K562 (cell line): ENCODE measurements around the gene PPP3CB. TPM values are rescaled to one million over a fixed set of nuclear protein-coding genes. Genes with fewer than 3 reads are reported as not detected.

Experiments
- DLX4 ChIP-seq: fragments of 250-450 bp; sonication (Bioruptor Pico); IDR thresholded peaks from 2 replicates; pipeline ENCODE4 v1.6.1; 2021; ENCODE audit warnings: mild to moderate bottlenecking
- ETV5 ChIP-seq: sonication (generic); formaldehyde crosslinking; IDR thresholded peaks from 2 replicates; pipeline ENCODE4 v1.4.0; 2020; ENCODE audit warnings: low read depth, mild to moderate bottlenecking, missing genetic modification reagents
- HNRNPH1 ChIP-seq: fragments of 200-400 bp; formaldehyde crosslinking; optimal IDR thresholded peaks from 2 replicates; pipeline ENCODE3; 2017; ENCODE audit warnings: low read depth, mild to moderate bottlenecking, low read length, moderate library complexity
- KAT7 ChIP-seq: sonication (generic); formaldehyde crosslinking; IDR thresholded peaks from 2 replicates; pipeline ENCODE4 v1.8.0; 2022; ENCODE audit warnings: missing genetic modification reagents, mild to moderate bottlenecking, borderline replicate concordance
- MLLT1 ChIP-seq, 2 experiments: fragments of 450-650 bp; IDR thresholded peaks; 2 replicates each; pipeline ENCODE4 v1.6.1; 2016
- NR0B1 ChIP-seq: fragments of 450-650 bp; IDR thresholded peaks from one replicate; pipeline ENCODE4 v1.6.1; 2018; ENCODE audit warnings: mild to moderate bottlenecking, moderate library complexity; ENCODE audit not compliant: partially characterized antibody
- PPARD ChIP-seq: fragments of 250-450 bp; sonication (Bioruptor Pico); IDR thresholded peaks from 2 replicates; pipeline ENCODE4 v1.8.0; 2022; ENCODE audit warnings: inconsistent platforms, mild to moderate bottlenecking, moderate library complexity
- PREB ChIP-seq: sonication (generic); formaldehyde crosslinking; IDR thresholded peaks from 2 replicates; pipeline ENCODE4 v1.8.1; 2023; ENCODE audit warnings: mild to moderate bottlenecking, missing genetic modification reagents
- RAD51 ChIP-seq: fragments of 450-650 bp; IDR thresholded peaks from 2 replicates; pipeline ENCODE4 v1.7.1; 2016; ENCODE audit warnings: low read depth, mild to moderate bottlenecking, borderline replicate concordance
- SETDB1 ChIP-seq: IDR thresholded peaks from one replicate; pipeline ENCODE4 v1.6.1; 2012; ENCODE audit warnings: low read length, control low read depth, inconsistent platforms
- SMARCA5 ChIP-seq: fragments of 450-650 bp; IDR thresholded peaks from 2 replicates; pipeline ENCODE4 v1.6.1; 2016
- SREBF1 ChIP-seq: fragments of 150-350 bp; IDR thresholded peaks from 2 replicates; pipeline ENCODE4 v1.6.1; 2014; ENCODE audit warnings: antibody characterized with exemption, low read depth, low read length, borderline replicate concordance
- TAF1 ChIP-seq: IDR thresholded peaks from 2 replicates; pipeline ENCODE4 v1.6.1; 2011; ENCODE audit warnings: mild to moderate bottlenecking, low read length, moderate library complexity; ENCODE audit not compliant: insufficient read depth, control insufficient read depth, severe bottlenecking; ENCODE audit errors: extremely low read depth
- THRAP3 ChIP-seq: fragments of 450-650 bp; IDR thresholded peaks from 2 replicates; pipeline ENCODE4 v1.6.1; 2016; ENCODE audit warnings: mild to moderate bottlenecking, inconsistent platforms, borderline replicate concordance
- THRB ChIP-seq: fragments of 450-650 bp; formaldehyde crosslinking; conservative IDR thresholded peaks from 2 replicates; pipeline ENCODE4 v1.4.0; 2022; ENCODE audit warnings: mild to moderate bottlenecking, missing genetic modification characterization
- ZBTB26 ChIP-seq: fragments of 450-650 bp; formaldehyde crosslinking; IDR thresholded peaks from 2 replicates; pipeline ENCODE4 v1.4.0; 2022; ENCODE audit warnings: missing genetic modification characterization
- ZNF224 ChIP-seq: sonication (generic); formaldehyde crosslinking; IDR thresholded peaks from 2 replicates; pipeline ENCODE4 v1.8.0; 2022; ENCODE audit warnings: mild to moderate bottlenecking, missing genetic modification reagents
- ZNF277 ChIP-seq: fragments of 250-450 bp; sonication (Bioruptor Pico); IDR thresholded peaks from 2 replicates; pipeline ENCODE4 v1.8.0; 2022; ENCODE audit warnings: inconsistent platforms, mild to moderate bottlenecking, moderate library complexity, borderline replicate concordance
- ZNF561 ChIP-seq: fragments of 450-650 bp; formaldehyde crosslinking; conservative IDR thresholded peaks from 2 replicates; pipeline ENCODE4 v1.4.0; 2020; ENCODE audit warnings: mild to moderate bottlenecking, moderate library complexity
- ZNF76 ChIP-seq: fragments of 250-450 bp; sonication (Bioruptor Pico); IDR thresholded peaks from 2 replicates; pipeline ENCODE4 v1.4.0; 2020; ENCODE audit warnings: mild to moderate bottlenecking, moderate library complexity, borderline replicate concordance
- polyA plus RNA-seq, 8 experiments: library from polyadenylated mRNA; depleted of rRNA in 4 of 8; stranded (reverse) in 5 of 8; unstranded in 3 of 8; fragments of >200 nt; fragmentation: Nextera tagmentation in 2 of 8; fragmentation: Illumina TruSeq in 1 of 8; extraction: Ambion mirVana in 2 of 8; extraction: Trizol in 1 of 8; gene quantifications; 2 replicates each; pipeline versions ENCODE4 v1.2.1 to v1.2.3, GENCODE V29; 2011 to 2014; ENCODE audit warnings: inconsistent platforms in 1 of 8, missing spikeins in 1 of 8
- total RNA-seq, 7 experiments: library from RNA; depleted of rRNA in 6 of 7; stranded (reverse); fragments of >200 nt in 6 of 7; fragmentation: Illumina TruSeq in 2 of 7; extraction: Trizol in 2 of 7; gene quantifications; 2 replicates each; pipeline versions ENCODE4 v1.2.1 to v1.2.3, GENCODE V29; 2011 to 2021; ENCODE audit warnings: low replicate concordance in 1 of 7

PPP3CB gene
- total and polyA plus RNA-seq, 9 of the 15 experiments (the other 6 are each of a cell fraction or from before 2014, with no cell fraction given), result 9.6 to 27.6 (median 17.8) TPM

GRCh38 chr10:73494213-73494612 lies 1.6 kb downstream of the PPP3CB start (continued):
- TF ChIP-seq THRB (CRISPR knock-in tag) (no peak), SREBF1 (no peak), ZNF277 (CRISPR knock-in tag) (no peak), DLX4 (CRISPR knock-in tag) (no peak), ZNF561 (CRISPR knock-in tag) (no peak), ETV5 (no peak), SMARCA5 (peak; percentile 39; the same call in 1 of the 2 replicates), TAF1 (no peak), MLLT1 (IDR thresholded peaks at IDR 0.05) (peak in 1 of 2 experiments; percentile 88; a peak in 2 of 4 replicates), PREB (CRISPR knock-in tag) (no peak), ZNF76 (CRISPR knock-in tag) (no peak), NR0B1 (no peak), HNRNPH1 (no peak), SETDB1 (no peak), ZNF224 (CRISPR knock-in tag) (no peak), PPARD (CRISPR knock-in tag) (no peak), RAD51 (no peak), ZBTB26 (0 out of 2 replicates have a peak, but pooled peaks have one; percentile 14), KAT7 (CRISPR knock-in tag) (no peak), THRAP3 (0 out of 2 replicates have a peak, but pooled peaks have one; percentile 33)
